Measurements from ENCODE around the gene LHX6.

The LHX6 gene

GRCh38 chr9:122205176-122205575 lies 23.6 kb downstream of the LHX6 start:
- Histone ChIP-seq H3K27ac (replicated peaks) (no peak overlapping the region), H3K4me3 (replicated peaks; ENCODE audit: insufficient read depth, low read length) (no peak overlapping the region), H3K27me3 (ENCODE audit: insufficient read depth, poor library complexity, severe bottlenecking) (no peaks in the 10 kb centered on the region)
- no peak for DNase-seq (ENCODE audit: low read depth in 1 of 2, low spot score in 1 of 2)
- TF ChIP-seq POLR2AphosphoS5 (IDR thresholded peaks at IDR 0.05; ENCODE audit: low read depth) (no peak), REST (IDR thresholded peaks at IDR 0.05; ENCODE audit: insufficient replicate concordance, low read depth) (no peak), SPI1 (IDR thresholded peaks at IDR 0.05; ENCODE audit: borderline replicate concordance, low read depth) (no peak), GABPA (IDR thresholded peaks at IDR 0.05; ENCODE audit: low read depth) (no peak)
- TF ChIP-seq, protein P1, sequence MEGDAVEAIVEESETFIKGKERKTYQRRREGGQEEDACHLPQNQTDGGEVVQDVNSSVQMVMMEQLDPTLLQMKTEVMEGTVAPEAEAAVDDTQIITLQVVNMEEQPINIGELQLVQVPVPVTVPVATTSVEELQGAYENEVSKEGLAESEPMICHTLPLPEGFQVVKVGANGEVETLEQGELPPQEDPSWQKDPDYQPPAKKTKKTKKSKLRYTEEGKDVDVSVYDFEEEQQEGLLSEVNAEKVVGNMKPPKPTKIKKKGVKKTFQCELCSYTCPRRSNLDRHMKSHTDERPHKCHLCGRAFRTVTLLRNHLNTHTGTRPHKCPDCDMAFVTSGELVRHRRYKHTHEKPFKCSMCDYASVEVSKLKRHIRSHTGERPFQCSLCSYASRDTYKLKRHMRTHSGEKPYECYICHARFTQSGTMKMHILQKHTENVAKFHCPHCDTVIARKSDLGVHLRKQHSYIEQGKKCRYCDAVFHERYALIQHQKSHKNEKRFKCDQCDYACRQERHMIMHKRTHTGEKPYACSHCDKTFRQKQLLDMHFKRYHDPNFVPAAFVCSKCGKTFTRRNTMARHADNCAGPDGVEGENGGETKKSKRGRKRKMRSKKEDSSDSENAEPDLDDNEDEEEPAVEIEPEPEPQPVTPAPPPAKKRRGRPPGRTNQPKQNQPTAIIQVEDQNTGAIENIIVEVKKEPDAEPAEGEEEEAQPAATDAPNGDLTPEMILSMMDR (IDR thresholded peaks at IDR 0.05; ENCODE audit: insufficient read depth, low read length): no peak

DNA sequence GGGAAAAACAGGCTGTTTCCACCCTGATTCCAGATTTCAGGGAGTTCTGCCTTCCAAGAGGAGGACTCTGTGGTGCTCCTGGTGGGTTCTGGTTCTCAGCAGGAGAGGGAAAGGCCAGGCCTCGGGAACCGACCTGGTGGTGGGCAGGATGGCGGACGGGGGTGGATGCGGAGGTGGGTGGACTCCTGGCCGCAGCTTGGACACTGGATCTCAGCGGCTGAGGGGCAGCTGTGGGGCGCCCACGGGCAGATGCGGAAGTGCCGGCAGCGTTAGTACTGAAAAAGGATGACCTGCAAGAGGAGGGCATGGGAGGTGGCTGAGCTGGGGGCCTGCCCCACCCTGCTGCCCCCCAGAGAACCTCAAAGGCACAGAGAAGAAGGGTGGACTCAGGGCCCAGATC lies 24.3 kb downstream of the LHX6 start:
- DNase-seq (ENCODE audit: low read depth in 1 of 2, low spot score in 1 of 2): no peak
- Histone ChIP-seq H3K27me3 (ENCODE audit: insufficient read depth, poor library complexity, severe bottlenecking) (no peaks in the 10 kb centered on the region), H3K27ac (replicated peaks) (no peak overlapping the region), H3K4me3 (replicated peaks; ENCODE audit: insufficient read depth, low read length) (no peak overlapping the region)
- no peak for TF ChIP-seq REST (IDR thresholded peaks at IDR 0.05; ENCODE audit: insufficient replicate concordance, low read depth)
- TF ChIP-seq, protein P1 (IDR thresholded peaks at IDR 0.05; ENCODE audit: insufficient read depth, low read length): no peak
- no peak for TF ChIP-seq SPI1 (IDR thresholded peaks at IDR 0.05; ENCODE audit: borderline replicate concordance, low read depth)
- no peak for TF ChIP-seq POLR2AphosphoS5 (IDR thresholded peaks at IDR 0.05; ENCODE audit: low read depth)
- no peak for TF ChIP-seq GABPA (IDR thresholded peaks at IDR 0.05; ENCODE audit: low read depth)

DNA sequence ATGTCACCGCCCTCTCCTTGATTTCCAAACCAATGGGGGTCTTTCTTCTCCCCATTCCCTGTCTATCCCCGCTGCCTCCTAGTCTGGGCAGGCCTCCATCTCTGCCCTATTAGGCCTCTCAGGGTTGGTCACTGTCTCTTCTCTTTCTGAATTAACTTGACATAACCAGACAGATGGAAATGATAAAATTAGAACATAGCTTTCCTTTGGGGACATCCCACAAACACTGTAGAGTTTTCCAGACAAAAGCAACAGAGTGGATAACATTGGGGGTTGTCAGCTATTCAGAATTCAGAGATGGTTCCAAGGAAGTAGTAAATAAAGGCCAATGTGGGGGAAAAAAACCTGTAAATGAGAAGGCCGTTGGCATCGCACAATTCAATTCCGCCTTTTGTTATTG lies 24.7 kb downstream of the LHX6 start:
- no peak for DNase-seq (ENCODE audit: low read depth in 1 of 2, low spot score in 1 of 2)
- Histone ChIP-seq H3K27me3 (ENCODE audit: insufficient read depth, poor library complexity, severe bottlenecking) (no peaks in the 10 kb centered on the region), H3K4me3 (replicated peaks; ENCODE audit: insufficient read depth, low read length) (no peak overlapping the region), H3K27ac (replicated peaks) (no peak overlapping the region)
- TF ChIP-seq REST (IDR thresholded peaks at IDR 0.05; ENCODE audit: insufficient replicate concordance, low read depth) (no peak), SPI1 (IDR thresholded peaks at IDR 0.05; ENCODE audit: borderline replicate concordance, low read depth) (no peak), POLR2AphosphoS5 (IDR thresholded peaks at IDR 0.05; ENCODE audit: low read depth) (no peak), GABPA (IDR thresholded peaks at IDR 0.05; ENCODE audit: low read depth) (no peak)
- TF ChIP-seq, protein P1 (IDR thresholded peaks at IDR 0.05; ENCODE audit: insufficient read depth, low read length): no peak
